ENCODE data around the gene NSG1. TPM values are rescaled to one million over a fixed set of nuclear protein-coding genes. Genes with fewer than 3 reads are reported as not detected.

NSG1 gene
- total RNA-seq, 1 experiment from 2014 or later: not detected

DNA sequence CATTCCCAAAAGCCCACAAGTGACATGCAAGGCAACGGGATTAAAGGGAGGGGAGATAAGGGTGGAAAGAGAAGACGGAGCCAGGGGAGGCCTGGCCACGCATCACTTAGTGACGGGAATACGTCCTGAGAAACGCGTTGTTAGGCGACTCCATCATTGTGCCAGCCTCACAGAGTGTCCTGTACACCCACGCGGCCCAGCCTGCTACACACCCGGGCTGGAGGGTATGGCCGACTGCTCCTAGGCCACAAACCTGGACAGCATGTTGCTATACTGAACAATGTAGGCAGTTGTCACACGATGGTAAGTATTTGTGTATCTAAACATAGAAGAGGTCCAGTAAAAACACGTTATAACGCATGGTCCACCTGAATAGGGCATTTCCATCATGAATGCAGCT is 23.4 kb downstream of the NSG1 start:
- CTCF ChIA-PET: no interaction called here
- Histone ChIP-seq H3K4me2 (ENCODE audit: low read length) (no peak overlapping the region), H3K27ac (ENCODE audit: low read length) (no peak overlapping the region), H2AFZ (ENCODE audit: low read length) (no peak overlapping the region), H3F3A (ENCODE audit: low read length, unreplicated experiment) (no peaks in the 10 kb centered on the region), H3K79me2 (ENCODE audit: low read length) (no peaks in the 10 kb centered on the region), H4K20me1 (ENCODE audit: low read length) (no peaks in the 10 kb centered on the region), H3K9me2 (replicated peaks; ENCODE audit: low read length) (no peaks in the 10 kb centered on the region), H3K4me3 (ENCODE audit: low read length) (no peak overlapping the region), H3K36me3 (ENCODE audit: low read depth, low read length) (no peaks in the 10 kb centered on the region), H3K27me3 (ENCODE audit: low read length) (peaks cover 8% of the 10 kb centered on the region; the same call in 1 of the 2 replicates), H3K4me1 (ENCODE audit: insufficient read depth, low read length) (no peaks in the 10 kb centered on the region), H3K9ac (ENCODE audit: low read length) (no peak overlapping the region), H3K9me3 (ENCODE audit: low read length) (no peaks in the 10 kb centered on the region)
- no peak for DNase-seq
- POLR2A ChIA-PET (ENCODE audit: unreplicated experiment): no interaction called here
- no TSS peak for BruUV-seq (replicated peaks)
- no peak for ATAC-seq
- intact Hi-C loops (cut with micrococcal nuclease): no loop called here
- TF ChIP-seq EZH2 (IDR thresholded peaks at IDR 0.05; ENCODE audit: low read length, unreplicated experiment) (no peak), EZH2phosphoT487 (IDR thresholded peaks at IDR 0.05; ENCODE audit: borderline replicate concordance, low read length) (no peak), CTCF (conservative IDR thresholded peaks at IDR 0.05; ENCODE audit: low read depth, low read length) (no peak)

DNA sequence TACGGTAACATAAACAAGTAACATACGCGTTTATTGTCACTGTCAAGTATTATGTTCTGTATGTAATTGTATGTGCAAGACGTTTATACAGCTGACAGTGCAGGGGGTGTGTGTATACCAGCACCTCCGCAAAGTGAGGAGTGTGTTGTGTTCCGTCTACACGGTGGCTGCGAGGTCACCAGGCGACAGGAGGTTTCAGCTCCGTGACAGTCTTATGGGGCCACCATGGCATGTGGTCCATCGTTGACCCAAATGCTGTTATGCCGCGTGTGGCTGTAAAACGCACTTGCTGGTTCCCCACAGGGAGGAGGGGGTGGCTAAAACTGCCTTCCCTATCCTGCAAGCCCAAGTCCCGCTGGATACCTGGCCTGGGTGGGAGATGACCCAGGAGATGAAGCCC is 25.0 kb downstream of the NSG1 start:
- H4K20me1 ChIP-seq (ENCODE audit: low read length): no peaks in the 10 kb centered on the region
- no peaks in the 10 kb centered on the region for H3K4me1 ChIP-seq (ENCODE audit: insufficient read depth, low read length)
- no TSS peak for BruUV-seq (replicated peaks)
- H3K27ac ChIP-seq (ENCODE audit: low read length): no peak overlapping the region
- no peaks in the 10 kb centered on the region for H3K79me2 ChIP-seq (ENCODE audit: low read length)
- H3K4me3 ChIP-seq (ENCODE audit: low read length): no peak overlapping the region
- DNase-seq (no peak), ATAC-seq (no peak)
- no peak overlapping the region for H3K9ac ChIP-seq (ENCODE audit: low read length)
- no peaks in the 10 kb centered on the region for H3F3A ChIP-seq (ENCODE audit: low read length, unreplicated experiment)
- CTCF ChIA-PET: no interaction called here
- no peak overlapping the region for H2AFZ ChIP-seq (ENCODE audit: low read length)
- TF ChIP-seq EZH2 (IDR thresholded peaks at IDR 0.05; ENCODE audit: low read length, unreplicated experiment): no peak
- no peak for TF ChIP-seq EZH2phosphoT487 (IDR thresholded peaks at IDR 0.05; ENCODE audit: borderline replicate concordance, low read length)
- TF ChIP-seq CTCF (conservative IDR thresholded peaks at IDR 0.05; ENCODE audit: low read depth, low read length): no peak
- no peaks in the 10 kb centered on the region for H3K9me3 ChIP-seq (ENCODE audit: low read length)
- intact Hi-C loops (cut with micrococcal nuclease): no loop called here
- no peak overlapping the region for H3K4me2 ChIP-seq (ENCODE audit: low read length)
- H3K27me3 ChIP-seq (ENCODE audit: low read length): peaks cover 8% of the 10 kb centered on the region; the same call in 1 of the 2 replicates
- H3K36me3 ChIP-seq (ENCODE audit: low read depth, low read length): no peaks in the 10 kb centered on the region
- H3K9me2 ChIP-seq (replicated peaks; ENCODE audit: low read length): no peaks in the 10 kb centered on the region
- POLR2A ChIA-PET (ENCODE audit: unreplicated experiment): no interaction called here

- BruUV-seq (replicated peaks): no TSS peak
- no peak overlapping the region for H2AFZ ChIP-seq (ENCODE audit: low read length)
- no peaks in the 10 kb centered on the region for H3K9me3 ChIP-seq (ENCODE audit: low read length)
- H3K4me3 ChIP-seq (ENCODE audit: low read length): no peak overlapping the region
- no peak for DNase-seq
- no peak for TF ChIP-seq EZH2phosphoT487 (IDR thresholded peaks at IDR 0.05; ENCODE audit: borderline replicate concordance, low read length)
- TF ChIP-seq CTCF (conservative IDR thresholded peaks at IDR 0.05; ENCODE audit: low read depth, low read length): no peak
- no peak for TF ChIP-seq EZH2 (IDR thresholded peaks at IDR 0.05; ENCODE audit: low read length, unreplicated experiment)
- H3K27me3 ChIP-seq (ENCODE audit: low read length): peaks cover 5% of the 10 kb centered on the region; the same call in 1 of the 2 replicates
- no peak overlapping the region for H3K4me2 ChIP-seq (ENCODE audit: low read length)
- H3K27ac ChIP-seq (ENCODE audit: low read length): no peak overlapping the region
- no peaks in the 10 kb centered on the region for H3F3A ChIP-seq (ENCODE audit: low read length, unreplicated experiment)
- ChIA-PET POLR2A (ENCODE audit: unreplicated experiment) (no interaction called here), CTCF (no interaction called here)
- H3K79me2 ChIP-seq (ENCODE audit: low read length): no peaks in the 10 kb centered on the region
- H4K20me1 ChIP-seq (ENCODE audit: low read length): no peaks in the 10 kb centered on the region
- intact Hi-C loops (cut with micrococcal nuclease): no loop called here
- no peaks in the 10 kb centered on the region for H3K9me2 ChIP-seq (replicated peaks; ENCODE audit: low read length)
- no peak overlapping the region for H3K9ac ChIP-seq (ENCODE audit: low read length)
- no peaks in the 10 kb centered on the region for H3K36me3 ChIP-seq (ENCODE audit: low read depth, low read length)
- no peak for ATAC-seq
- no peaks in the 10 kb centered on the region for H3K4me1 ChIP-seq (ENCODE audit: insufficient read depth, low read length)
Measured at GRCh38 chr4:4412641-4413372, 25.9 kb downstream of the NSG1 start.
